EH (cell line): Measurements from ENCODE around the gene PRKD1.
A peak's percentile ranks its signal among the peaks of the same experiment; 100 is the strongest.
"Not testable (repeated sequence)": the region's sequence is repeated elsewhere in the genome, so short reads cannot be mapped to it uniquely, and the experiment has no call there.

Experiments used
- DNase-seq: peaks from one replicate; pipeline ENCODE4 v3.0.0-alpha.2; 2015; ENCODE audit warnings: low read depth

Gene PRKD1

DNA sequence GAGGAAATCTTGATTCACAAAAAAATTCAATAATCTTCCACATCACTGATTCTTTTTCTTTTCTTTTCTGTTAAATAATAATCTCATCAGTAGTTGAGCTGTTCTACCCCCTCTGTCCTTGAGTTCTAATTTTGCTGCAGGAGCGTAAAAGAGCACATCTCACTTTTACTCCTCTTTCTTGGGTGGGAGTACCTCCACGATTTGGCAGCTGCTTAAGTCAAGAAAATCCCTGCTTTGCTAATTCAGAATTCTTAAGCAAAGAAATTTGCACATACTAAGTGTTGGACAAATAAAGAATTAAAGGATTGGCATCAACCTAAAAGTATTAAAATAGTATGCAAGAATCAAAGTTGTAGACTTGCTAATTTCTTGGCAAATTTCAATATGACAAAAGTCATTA, 128.8 kb downstream of the PRKD1 start:
- no peak for DNase-seq

DNA sequence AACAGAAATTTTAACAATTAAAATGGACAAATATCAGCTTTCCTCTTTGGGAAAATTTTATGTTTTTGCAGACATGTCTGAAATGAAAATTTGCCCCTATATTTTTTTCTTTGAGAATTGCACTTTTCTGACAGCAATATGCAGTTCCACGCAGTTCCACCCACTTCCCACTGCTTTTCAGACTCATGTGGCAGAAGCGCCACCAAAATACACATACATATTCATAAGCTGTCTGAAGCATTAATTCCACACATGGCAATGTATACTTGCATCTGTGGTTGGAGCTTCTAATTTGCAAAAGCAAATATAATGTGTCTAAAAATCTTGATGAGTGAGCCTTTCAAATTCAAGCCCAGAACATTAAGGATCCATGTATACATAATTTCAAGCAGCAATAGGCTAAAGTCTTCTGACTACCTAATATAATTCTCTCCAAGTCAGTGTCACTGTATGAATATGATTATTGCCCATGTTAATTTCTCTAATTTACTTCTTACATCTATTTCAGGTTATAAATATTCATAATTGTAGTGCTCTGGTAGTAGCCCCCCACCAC, 129.5 kb downstream of the PRKD1 start:
- no peak for DNase-seq

DNA sequence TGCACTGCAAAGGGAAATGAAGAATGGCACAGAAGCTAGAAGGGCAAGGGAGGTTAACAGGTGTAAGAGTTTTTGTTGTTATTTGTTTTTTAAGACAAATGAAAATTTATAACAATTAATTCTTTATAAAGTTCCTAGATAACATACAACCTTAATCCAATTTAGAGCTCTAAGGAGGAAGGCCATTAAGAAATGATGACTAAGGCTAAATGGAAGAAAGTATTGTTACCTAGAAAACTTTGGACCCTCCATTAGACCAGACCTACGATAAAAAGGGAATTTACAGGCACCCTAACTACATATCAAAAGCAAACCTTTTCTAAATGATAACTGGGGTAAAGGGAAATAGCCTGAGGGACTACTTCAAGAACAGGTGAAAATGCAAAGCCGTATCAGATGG, 130.8 kb downstream of the PRKD1 start:
- no peak for DNase-seq

DNA sequence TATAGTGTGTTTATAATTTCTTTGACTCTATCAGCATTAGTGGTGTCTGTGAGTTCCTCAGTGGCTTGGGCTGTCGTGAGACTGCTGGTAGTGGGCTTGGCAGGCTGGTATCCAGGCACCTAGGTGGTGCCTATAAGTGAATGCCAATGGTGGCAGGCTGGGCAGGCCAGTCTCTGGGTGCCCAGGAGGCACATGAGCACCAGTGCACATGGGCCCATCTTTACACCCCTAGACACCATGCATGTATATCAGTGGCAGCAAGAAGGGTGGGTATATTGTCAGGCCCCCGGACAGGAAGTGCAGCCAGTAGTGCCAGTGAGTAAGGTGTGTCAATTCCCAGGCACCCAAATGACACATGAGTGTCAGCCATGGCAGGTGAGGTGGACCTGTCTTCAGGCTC, 138.2 kb downstream of the PRKD1 start:
- no peak for DNase-seq

DNA sequence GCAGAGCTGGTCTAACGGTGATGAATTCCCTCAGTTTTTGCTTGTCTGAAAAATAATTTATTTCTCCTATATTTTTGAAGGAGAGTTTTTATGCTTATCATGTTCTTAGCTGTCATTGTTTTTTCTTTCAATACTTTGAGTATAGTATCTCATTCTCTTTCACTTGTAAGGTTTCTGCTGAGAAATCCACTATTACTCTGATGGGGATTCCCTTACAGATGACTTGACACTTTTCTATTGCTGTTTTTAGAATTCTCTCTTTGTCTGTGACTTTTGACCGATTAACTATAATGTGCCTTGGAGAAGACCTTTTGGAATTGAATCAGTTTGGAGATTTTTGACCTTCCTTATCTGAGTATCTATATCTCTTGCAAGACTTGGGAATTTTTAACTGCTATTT, 139.6 kb downstream of the PRKD1 start:
- no peak for DNase-seq

DNA sequence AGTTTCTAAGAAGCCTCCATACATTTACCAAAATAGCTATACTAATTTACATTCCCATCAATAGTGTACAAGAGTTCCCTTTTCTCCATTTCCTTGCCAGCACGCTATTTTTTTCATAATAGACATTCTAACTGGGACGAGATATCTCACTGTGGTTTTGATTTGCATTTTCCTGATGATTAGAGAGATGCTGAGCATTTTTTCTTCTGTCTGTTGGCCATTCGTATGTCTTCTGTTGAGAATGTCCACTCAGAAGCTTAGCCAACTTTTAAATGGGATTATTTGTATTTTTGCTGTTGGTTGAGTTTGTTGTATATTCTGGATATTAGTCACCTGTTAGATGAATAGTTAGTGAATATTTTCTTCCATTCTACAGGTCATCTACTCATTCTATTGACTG, 144.1 kb downstream of the PRKD1 start:
- no peak for DNase-seq

DNA sequence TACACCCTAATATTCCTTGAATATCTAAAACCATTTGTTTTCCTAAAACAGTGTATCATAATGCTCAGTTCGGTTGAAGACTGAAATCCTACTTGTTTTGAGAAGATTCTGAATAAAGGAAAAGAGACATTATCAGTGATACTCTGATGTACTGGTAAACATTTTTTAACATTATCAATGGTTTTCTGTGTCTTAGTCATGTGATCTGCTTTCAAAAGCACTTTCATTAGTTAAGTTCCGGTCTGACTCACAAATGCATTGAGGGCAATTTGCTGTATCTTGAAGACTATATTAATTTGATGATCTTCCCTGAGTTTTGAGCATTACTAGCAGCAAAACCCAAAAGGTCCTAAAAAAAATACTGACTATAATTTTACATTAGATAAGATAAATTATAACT, 145.6 kb downstream of the PRKD1 start:
- no peak for DNase-seq

DNA sequence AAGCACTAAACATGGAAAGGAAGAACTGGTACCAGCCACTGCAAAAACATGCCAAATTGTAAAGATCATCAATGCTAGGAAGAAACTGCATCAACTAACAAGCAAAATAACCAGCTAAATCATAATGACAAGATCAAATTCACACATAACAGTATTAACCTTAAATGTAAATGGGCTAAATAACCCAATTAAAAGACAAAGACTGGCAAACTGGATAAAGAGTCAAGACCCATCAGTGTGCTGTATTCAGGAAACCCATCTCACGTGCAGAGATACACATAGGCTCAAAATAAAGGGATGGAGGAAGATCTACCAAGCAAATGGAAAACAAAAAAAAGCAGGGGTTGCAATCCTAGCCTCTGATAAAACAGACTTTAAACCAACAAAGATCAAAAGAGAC, 150.5 kb downstream of the PRKD1 start:
- not testable (repeated sequence) for DNase-seq

DNA sequence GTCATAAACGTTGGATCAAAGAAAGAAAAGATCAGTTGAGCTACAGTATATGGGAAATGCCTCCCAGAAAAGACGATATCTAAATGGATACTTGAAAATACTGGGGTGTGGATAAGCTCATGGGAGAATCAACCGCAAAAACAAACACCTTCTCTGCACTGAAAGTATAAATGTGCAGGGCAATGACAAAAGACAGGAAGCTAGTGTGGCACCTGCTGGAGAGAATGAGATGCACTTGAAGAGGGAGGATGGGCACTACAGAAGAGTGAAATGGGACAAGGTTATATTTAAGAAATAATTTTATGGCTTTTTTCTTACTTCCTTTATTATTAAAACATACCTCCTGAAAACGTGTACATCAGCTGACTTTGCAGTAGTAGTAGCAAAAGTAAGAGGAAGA, 153.7 kb downstream of the PRKD1 start:
- DNase-seq = no peak

DNA sequence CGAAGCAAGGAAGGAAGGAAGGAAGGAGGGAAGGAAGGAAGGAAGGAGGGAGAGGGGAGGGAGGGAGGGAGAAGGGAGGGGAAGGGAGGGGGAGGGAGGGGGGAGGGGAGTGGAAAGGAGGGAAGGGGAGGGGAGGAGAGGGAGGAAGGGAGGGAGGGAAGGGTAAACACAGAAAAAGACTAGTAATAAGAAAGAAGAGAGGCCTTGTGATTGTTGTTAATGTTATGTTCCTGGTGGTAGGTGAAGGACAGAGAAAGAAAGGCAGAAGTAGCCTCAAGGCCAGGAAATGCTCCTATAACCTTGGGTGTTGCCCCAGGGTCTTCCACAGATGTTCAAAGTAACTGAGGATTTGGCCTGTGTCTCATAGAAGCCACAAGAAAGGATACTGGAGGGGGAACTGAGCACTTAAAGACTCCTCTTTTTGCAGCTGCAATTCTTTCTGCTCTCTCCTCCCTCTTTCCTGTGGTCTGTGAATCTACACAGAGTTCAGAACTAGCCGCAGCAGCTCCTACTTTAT, 164.2 kb downstream of the PRKD1 start:
- DNase-seq = no peak

DNA sequence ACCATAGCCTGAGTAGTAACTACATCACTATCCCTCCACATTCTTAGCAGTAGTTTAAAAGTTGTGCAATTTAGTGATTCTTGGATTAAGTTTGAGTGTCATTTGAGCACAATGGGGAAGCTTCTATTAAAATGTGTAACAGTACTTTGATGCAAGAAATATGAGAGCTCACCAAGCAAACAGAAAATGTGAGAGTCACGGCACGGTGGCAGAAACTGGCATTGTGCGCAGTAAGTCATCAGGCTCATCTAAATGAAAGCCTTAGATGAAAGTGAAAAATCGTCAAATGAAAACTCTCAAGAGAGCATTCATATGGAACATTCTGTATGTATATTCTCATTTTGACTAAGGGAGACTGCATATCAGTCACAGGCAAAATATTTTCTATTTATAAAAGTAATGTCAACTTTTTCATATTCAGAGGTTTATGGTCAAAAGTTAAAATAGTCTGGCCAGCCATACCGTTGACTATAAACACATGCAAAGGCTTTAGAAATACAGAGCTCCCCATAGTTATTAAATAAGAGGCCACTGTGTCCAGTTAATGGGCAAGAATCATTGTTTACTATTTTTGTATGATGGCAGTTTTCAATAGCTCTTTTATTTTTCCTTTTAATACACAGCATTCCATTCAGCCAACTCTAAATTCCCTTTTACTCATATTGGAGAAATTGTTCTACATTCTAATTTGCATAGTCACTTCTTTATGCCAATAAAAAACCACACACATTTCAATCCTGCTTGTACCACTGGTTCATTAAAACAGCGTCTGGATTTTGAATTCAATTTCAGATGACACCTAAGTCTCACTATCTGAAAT, 167.9 kb downstream of the PRKD1 start:
- DNase-seq = peak; percentile 45

DNA sequence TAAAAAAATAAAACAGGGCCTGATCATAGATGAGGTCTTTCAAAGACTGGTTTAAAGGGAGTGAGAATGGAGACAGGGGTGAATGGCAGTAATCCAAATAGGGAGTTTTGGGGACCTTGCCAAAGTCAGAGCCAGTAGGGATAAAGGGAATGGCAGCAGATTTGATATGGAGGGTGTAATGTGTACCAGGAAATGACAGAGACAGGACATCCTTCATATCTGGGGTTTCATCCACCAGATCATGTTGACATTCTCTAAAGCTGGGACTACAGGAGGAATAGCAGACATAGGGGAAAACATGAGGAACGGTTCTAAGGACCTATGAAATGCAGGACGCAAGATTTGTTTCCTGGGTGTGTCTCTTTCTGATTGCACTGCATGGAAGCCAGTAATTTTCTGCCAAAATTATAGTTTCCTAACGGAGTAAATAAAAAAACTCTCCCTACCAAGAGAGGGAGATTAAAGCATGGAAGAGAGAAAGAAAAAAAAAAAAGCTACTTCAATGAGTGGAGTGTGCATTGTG, 169.9 kb downstream of the PRKD1 start:
- DNase-seq = no peak

DNA sequence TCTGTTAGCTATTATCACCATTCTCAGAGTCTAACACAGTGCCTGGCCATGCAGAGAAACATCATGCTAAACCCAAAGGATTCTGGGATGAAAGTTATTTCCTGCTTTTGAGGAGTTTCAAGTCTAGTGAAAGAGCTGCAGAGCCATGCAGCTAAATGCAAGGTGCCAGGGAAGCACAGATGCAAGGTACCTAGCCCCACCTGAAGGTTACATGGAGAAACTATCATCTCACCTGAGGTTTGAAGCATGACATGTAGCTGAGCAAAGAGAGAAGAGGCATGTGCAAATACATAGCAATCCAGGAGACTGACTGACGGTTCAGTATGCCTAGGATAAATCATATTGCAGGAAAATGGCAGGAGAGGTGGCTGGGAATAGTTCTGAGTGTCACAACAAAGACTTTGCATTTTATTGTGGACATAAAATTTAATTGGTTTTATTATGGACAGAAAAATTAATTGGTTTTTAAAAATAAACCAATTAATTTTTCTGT, 170.4 kb downstream of the PRKD1 start:
- DNase-seq = no peak

DNA sequence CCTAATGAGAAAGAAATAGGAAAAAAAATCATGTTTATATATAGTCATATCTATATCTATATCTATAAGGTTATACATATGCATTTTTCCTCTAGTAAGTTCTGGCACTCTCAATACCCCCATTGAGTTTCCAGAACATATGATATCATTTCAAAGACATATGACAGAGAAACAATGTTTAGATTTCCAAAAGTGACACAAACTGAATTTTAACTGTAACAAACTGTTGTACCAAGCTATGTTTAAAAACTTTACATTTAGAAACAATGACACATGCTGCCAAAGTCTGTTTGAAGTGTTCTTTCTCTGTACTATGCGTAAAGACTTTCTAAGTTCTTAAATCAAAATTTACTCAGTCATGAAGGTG, 171.6 kb downstream of the PRKD1 start:
- no peak for DNase-seq

DNA sequence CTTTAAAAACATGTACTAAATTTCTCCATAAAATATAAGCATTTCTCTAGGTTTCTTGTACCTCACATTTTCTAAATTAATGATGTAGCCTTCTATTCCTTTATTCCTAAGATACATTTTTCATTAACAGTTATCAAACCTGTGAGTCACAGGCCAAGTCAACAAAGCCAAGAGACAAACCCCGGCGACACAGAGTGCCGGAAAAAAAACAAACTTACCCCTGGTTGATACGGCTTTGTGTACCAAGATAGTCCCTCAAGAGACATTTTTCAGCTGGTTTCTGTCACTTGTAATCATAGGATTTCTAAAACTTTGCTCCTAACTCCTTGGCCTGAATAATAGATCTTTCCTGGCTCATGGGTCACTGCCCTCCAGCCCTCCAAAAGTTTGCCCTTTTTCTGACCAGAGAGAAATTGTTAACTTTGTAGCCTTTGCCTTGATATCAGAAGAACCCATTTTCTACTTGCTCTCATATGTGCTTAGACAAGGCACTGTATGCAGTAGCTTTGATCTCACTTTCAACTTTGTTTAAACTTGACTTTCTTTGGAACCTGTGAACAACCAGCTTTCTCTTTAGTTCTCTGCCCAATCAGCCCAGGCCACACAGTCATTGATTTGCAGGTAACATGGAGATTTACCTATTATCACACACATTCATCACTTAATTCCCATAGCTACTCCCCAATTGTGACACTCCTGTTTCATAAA, 172.2 kb downstream of the PRKD1 start:
- DNase-seq = peak; percentile 10

DNA sequence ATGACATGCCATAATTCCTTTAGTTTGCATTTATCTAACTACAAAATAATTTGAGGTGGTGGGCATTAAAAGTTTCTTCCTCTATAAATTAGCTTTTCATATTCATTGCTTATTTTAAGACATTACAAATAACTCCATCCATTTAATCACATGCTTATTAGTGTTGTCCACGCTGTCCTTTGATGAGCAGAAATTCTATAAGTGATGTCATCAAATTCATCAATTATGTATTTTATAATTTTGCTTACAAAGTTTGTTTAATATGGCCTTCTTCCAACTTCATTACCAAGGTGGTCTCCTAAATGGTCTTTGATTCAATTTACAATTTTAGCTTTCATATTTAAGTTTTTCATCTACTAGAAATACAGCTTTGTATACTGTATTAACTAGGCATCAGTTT, 173.5 kb downstream of the PRKD1 start:
- DNase-seq = no peak

DNA sequence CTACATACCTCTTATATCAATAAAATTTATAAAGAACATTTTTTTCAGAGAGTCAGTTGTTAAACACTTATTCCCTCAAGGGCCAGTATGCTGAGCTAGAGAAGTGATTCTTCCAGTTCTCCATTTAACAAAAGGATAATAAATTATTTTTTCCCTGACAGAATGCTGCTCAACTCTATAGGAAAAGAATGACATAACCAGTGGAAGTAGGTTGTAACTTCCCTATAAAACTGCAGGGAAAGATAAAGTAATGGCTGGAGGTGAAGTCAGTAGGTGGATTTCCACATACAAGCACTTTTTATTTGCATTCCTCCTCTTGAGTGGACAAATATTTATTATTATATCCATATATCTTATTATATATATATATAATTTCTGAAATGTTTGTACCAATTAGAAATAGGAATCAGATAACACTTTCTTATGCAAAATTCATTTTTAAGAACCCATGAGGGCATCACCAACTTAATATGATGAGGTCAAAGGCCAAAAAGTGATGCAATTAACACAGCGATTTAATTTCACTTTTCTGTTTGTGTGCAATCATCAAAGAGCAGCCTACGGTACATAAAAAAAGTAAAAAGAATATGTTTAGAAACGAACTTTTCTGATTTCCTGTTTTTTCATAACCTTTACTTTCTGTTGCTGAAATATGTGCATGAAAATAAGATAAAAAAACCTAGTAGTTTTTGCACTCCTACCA, 175.3 kb downstream of the PRKD1 start:
- no peak for DNase-seq

DNA sequence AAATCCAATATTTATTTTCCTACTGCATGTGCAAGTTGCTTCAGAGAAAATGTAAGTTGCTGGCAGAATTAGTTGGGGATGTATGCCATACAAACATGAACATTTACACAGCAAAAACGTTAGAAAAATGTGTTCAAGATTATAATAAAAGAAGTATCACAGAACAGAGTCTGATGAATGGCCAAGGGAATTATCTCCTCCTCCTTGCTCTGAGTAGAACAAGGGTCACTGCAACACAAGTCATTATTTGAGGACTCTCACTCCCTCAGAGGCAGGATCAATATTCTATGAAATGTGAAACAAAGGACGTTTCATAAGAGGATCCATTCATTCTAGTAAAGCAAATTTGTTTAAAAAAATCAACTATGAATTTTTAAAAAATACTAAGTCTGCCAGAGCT, 177.8 kb downstream of the PRKD1 start:
- DNase-seq = no peak

DNA sequence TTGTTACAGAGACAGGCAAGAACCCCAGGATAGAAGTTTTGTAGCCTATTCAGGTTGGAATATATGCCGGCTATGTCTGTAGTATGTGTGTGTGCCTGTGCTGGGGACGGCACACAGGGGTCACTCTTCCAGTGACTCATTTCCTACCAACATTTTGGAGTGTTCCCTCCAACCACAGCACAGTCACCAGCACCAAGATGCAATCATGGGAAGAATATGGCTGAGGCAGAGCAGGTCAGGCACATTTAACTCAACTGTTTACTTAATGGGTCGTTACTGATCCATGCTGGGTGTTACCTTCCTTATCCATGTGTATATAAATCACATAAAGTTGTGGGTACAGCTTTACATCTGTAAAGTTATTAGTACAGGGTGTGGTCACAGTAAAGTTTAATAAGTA, 178.3 kb downstream of the PRKD1 start:
- DNase-seq = peak; percentile 83

DNA sequence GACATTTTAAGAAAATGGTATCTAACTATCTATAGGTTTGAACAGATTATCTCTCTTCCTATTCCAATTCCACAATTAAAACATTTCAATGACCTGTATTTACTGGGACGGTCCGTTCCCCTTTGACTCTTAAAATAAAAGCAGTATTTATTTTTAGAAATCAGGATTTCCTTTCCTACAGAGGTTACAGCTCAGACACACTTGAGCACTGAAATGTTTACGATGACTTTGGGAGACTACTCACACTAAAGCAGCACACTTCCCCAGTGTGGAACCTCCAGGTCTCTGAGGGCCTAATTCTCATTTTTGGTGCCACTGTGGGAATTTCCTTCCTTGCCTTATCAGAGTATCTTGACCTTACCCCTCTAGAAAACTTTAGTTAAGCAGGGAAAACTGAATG, 181.8 kb downstream of the PRKD1 start:
- DNase-seq = no peak

DNA sequence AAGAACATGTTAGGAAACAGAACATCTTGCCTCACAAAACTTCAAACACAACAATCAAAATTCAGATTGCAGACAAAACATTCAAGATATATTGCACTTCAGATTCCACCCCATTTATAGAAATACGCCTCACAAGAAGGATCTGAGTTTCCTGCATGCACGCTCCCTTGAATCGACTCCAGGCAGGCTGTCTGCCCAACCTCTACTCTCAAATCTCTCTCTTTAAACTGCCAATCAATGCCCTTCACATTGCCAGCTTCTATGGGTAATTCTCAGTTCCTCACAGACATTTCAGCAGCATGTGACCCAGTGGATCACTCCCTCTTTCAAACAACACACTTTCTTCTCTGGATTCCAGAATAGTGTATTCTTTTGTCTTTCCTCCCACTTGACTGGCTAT, 184.1 kb downstream of the PRKD1 start:
- no peak for DNase-seq

DNA sequence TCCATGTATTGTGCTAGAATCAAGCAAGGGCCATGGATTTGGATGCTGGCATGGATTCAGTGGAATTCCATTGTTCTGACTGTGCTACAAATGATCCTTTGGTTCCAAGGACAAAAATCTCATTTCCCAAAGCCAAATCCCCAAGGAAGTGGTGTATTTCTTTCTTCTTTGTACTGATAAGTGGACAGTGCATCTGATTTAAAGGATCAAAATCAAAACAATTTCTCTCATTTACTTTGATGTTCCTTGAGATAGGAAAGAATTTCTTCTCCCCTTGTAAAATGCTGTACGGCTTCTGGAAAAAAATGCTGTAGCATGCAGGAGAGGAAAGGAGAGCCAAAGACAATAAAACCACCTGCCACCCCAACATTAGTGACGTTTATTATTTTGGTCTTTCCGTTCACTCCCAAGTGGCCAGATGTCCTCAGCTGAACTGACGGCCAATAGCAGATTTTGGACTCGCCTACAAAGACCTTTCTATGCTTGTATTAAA, 185.7 kb downstream of the PRKD1 start:
- DNase-seq = peak; percentile 79
